NCI-H774 (cell line): ENCODE results near the gene HECA.
"Not testable (repeated sequence)": the region's sequence is repeated elsewhere in the genome, so short reads cannot be mapped to it uniquely, and the experiment has no call there.

Experiments used
- DNase-seq: peaks from one replicate; lab custom pipeline; 2025; lab: John Stamatoyannopoulos, UW

HECA gene

DNA sequence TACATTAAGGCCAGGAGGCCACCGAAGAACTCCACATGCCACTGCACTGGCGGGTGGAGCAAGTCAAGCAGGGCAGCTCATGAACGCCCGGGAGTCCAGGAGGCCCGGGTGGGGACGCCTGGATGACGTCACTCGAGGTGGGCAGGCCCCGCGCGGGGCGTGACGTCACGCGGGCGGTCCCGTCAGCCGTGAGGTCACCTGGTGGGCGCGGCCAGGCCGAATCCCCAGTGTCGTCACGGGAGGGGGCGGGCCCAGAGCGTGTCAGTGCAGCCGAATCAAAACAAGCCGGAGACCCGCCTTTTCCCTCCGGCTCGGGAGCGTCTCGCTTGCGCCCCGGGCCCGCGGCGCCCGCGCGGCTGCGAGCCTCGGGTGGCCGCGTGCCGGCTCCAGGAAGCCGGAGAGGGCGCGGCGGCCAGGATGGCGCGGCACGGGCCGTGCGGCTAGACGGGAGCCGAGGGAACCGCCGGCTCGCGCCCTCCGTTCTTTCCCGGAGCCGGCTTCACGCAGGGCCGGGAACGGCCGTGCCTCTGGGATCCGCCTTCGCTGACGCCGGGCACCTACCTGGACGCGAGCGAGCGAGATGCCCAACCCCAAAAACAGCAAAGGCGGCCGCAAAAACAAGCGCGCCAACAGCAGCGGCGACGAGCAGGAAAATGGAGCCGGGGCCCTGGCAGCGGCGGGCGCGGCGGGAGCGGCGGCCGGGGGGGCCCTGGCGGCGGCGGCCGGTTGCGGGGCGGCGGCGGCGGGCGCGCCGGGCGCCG is at the start of gene HECA:
Gene HECA, plus strand, starts transcription at position 264 of the 761 bp plus-strand sequence. Its CDS starts 317 bp downstream, at position 581.
- peak; percentile 96 for DNase-seq

DNA sequence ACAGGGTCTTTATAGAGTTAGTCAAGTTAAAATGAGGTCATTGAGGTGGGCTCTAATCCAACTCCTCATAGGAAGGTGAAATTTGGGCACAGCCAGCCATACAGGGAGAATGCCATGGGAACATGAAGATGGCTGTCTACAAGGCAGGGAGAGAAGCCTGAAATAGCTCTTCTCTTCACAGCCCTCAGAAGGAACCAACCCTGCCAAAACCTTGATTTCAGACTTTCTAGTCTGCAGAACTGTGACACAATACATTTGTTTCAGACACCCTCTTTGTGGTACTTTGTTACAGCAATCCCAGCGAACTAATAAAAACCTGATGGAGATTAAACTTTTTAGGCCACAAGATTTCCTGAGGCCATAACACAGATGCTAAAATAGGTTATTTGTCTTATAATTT is 43.1 kb upstream of the HECA start:
- DNase-seq = no peak

- no peak for DNase-seq
Observed at GRCh38 chr6:139099984-139100383, 34.9 kb upstream of the HECA start.

GRCh38 chr6:139107051-139107450 is 27.8 kb upstream of the HECA start:
- DNase-seq = no peak

DNA sequence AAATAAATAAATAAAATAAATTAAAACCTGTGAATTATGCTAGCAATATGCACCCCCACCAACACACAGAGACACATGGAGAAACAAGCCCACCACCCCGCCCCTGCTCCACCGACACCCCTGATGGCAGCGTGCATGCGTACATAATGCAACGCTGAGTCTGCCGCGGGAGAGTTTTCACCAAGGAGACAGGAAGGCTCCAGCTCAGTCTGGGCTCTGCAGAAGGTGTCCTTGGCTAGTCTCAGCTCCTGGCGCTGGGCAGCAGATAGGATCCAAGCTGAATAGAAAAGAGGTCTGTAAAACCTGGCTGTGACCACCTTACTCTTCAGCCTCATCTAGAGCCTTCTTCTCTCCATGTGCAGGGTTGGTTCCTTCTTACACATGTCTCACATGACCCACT is 26.5 kb upstream of the HECA start:
- DNase-seq = no peak

- no peak for DNase-seq
Observed at GRCh38 chr6:139109558-139109957, 25.3 kb upstream of the HECA start.

- DNase-seq = no peak
Observed at GRCh38 chr6:139112146-139112545, 22.7 kb upstream of the HECA start.

DNA sequence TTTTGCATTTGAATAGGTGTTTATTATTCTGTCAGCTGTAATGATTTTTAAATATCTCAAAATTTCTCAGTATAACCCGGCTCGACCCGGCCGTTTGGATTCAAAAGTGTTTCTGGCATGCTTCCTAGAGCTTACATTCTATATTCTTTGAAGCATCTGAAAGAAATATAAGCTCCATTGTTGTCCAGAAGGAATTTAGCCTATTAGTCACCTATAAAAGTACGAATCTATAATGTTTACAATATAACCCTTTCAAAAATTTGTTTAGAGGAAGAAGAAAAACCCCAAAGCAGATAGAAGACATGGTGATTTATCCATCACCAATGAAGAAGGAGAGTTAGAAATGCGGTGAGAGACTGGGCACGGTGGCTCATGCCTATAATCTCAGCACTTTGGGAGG is 22.3 kb upstream of the HECA start:
- no peak for DNase-seq

GRCh38 chr6:139114746-139115145 is 20.1 kb upstream of the HECA start:
- DNase-seq = peak; percentile 55

DNA sequence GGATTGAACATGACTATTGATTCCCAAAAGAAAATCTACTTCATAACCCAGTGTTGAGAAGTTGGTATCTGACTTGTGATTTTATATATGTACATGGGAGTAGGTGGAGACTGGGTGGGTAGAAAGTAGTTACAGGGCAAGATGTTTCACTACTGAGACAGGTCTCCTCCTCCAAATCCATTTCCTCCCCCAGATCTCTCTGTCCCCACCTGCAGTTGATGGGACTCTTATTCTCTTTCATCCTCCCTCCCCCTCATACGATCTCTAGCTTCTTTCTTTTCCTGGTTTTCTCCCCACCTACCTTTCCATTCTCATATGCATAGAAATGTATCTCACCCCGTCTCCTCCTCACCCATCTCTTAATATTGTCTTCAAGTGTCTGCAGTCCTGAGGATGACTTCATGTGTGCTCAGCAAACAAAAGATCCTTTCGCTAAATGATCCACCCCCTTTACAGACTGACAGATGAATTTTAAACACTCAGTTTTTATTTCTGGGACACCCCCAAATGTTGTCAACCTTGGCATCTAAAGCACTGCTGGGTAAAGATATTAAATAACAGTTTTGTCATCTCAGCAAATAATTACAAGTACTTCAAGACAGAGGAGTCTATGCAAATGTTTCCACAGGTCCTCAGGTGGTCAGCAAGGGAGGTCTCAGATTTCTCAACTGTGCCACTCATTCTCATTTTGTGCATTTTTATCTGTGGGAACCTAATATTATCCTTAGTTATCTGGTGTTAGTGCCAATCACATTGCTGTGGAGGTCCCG is 18.7 kb upstream of the HECA start:
- DNase-seq = no peak

GRCh38 chr6:139117734-139118133 is 17.1 kb upstream of the HECA start:
- no peak for DNase-seq

DNA sequence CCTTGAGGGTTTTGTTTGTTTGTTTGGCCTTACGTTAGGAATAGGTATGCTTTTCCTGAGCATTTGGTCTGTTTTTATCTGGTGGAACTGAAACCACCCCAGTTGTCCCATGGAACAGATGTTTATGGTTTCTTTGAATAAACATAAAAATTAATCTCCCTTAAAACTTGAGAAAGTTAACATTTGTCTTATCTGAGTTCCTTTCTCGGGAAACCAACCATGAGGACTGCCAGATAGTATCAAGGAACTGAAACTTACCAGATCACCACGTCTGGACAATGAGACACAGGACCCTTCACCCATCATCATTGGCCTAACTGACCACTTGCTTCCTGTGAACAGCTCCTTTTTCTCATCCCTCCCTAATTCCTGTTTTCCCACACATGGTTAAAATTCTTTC is 15.3 kb upstream of the HECA start:
- no peak for DNase-seq

DNA sequence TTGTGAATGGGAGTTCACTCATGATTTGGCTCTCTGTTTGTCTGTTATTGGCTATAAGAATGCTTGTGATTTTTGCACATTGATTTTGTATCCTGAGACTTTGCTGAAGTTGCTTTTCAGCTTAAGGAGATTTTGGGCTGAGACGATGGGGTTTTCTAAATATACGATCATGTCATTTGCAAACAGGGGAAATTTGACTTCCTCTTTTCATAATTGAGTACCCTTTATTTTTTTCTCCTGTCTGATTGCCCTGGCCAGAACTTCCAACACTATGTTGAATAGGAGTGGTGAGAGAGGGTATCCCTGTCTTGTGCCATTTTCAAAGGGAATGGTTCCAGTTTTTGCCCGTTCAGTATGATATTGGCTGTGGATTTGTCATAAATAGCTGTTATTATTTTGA is 12.1 kb upstream of the HECA start:
- DNase-seq = not testable (repeated sequence)

GRCh38 chr6:139124887-139125672 is 9.8 kb upstream of the HECA start:
- DNase-seq = no peak

GRCh38 chr6:139126255-139126654 is 8.6 kb upstream of the HECA start:
- DNase-seq = no peak

DNA sequence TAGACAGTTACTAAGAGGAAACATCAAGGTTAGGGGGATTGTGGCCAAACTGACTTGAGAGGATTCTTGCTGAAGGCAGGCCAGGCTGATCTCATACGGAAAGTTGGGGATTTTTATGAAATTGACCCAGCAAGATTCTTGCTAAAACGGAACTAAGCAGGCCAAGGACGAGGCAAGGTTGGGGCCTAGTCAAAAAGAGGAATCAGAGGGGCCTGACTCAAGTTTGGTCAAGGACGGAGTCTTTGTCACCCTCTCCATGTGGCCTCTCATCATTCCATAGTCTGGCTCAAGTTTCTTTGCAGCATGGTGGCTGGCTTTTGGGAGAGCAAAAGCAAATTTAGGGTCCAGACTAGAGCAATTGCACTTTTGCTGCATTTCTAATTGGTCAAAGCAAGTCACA is 7.9 kb upstream of the HECA start:
- DNase-seq = no peak

DNA sequence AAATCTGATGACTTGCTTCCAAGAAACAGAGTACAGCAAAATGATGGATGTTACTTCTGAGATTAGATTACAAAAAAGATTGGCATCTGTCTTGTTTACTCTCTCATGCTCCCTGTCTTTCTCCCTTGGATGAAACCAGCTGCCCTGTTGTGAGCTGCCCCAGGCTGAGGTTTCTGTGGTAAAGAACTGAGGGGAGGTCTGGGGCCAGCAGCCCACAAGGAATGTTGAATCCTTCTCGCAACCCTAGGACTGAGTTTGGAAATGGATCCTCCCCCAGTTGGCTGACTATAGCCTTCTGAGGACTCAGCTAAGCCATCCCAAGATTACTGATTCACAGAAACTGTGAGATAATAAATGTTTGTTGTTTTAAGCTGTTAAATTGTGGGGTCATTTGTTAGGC is 5.6 kb upstream of the HECA start:
- no peak for DNase-seq

DNA sequence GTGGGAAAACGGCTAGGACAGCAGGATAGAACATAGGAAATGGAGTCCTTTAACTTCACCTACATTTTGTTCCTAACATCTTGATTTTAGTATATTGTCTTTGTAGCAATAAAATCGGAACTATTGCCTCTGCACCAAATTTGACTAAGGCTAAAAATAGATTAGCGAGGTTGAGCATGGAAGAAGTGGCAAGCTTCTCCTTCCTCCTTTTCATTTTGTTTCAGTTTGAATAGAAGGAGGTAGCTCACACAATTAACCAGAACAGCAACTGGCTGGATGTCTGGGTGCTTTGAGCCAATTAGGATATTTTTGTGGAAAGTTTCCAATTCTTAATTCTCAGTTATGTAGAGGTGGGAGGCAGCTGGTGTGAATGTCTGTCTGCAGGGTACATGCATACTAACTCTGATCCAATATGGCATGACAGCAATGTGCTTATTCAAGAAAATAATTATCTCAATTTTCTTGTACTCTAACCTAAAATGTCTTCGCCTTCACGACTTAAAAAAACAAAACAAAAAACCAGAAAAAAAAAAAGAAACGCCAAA is 3.1 kb upstream of the HECA start:
- no peak for DNase-seq

GRCh38 chr6:139133262-139134063 is 1.4 kb upstream of the HECA start:
- no peak for DNase-seq

DNA sequence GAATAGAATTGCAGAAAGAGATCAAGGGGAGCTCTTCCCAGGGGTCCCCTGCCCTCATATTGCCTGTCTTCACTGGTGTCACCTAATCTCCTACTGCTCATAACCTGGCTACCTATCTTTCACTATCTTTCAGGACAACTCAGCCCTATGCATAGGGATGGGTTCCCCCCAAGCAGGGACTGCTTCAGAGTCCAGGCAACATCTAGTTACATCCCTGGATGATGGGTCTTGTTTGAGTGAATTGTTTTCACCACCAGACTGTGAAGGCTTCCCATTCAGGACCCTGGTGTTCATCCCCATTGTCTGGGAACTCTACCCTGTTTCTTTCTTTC is 850 bp upstream of the HECA start:
- DNase-seq = no peak
